GM19035 (cell line): Measurements from ENCODE around the gene EIF4E3.

Experiments
- ATAC-seq: cut with Tn5 transposase; IDR thresholded peaks from one replicate; pipeline ENCODE4 v1.9.1; 2021; ENCODE audit not compliant: unreplicated experiment

The EIF4E3 gene

DNA sequence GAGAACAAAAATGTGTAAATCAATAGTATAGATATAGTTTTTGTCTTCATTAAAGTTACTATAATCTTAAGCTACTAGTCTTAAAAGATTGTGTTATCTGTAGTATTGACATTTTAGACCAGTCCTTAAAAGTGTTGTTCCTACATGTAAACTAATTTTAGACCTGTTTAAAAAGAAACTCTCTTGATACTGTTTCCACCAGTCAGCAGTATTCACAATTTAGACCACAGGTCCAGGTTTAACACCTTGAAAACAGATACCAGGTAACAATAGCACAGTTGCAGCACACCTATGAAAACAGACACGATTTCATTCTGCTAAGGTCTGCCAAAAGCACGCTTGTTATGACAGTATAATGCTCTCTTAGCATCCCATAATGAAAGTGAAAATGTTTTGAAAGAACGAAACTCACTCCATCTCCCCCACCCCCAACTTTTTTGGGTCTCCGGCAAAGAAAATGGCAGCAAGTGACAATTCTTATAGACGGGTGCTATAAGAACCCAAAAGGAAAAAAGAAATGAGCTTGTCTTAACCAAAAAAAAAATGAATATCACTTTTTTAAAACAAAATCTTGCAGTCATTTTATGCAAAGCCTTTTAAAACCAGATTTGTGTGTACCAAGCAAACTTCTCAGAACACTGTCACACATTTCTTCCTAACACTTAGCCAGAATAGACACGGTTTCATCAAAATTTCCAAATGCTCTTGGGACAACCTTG is 1.6 kb downstream of the EIF4E3 start:
- no peak for ATAC-seq

DNA sequence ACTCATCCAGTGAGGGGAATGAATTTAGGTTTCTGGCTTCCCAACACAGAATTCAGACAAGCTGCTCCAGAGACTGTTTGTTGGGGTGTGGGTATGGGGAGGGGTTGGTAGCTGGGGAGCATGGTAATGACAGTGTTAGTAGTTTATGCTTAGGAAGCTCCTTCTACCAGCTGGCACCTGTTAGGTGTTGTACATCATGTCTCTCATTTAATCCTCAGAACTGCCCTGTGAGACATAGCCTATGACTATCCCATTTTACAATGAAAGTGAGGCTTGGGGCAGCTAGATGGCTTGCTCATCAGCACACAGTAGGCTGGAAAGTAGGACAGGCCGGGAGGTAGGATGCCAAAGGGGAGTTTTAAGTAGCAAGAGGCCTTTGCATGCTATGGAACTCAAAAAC is 2.5 kb downstream of the EIF4E3 start:
- ATAC-seq: no peak

DNA sequence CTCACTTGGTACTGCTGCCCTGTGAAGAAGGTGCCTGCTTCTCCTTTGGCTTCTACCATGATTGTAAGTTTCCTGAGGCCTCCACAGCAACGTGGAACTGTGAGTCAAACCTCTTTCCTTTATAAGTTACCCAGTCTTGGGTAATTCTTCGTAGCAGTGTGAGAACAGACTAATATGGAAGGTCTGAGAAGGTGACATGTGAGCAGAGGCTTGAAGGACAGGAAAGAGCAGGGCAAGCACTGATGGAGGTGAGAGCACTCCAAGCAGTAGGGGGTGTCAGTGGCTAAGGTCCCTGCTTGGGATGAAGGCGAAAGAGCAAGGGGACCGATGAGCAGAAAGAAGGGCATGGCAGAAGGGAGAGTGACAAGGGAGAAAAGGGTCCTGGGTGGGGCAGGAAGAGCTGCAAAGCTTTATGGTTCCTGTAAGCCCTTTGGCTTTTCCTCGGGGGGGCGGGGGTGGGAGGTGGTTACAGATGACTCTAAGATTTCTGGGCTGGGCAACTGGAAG is 3.5 kb downstream of the EIF4E3 start:
- no peak for ATAC-seq

DNA sequence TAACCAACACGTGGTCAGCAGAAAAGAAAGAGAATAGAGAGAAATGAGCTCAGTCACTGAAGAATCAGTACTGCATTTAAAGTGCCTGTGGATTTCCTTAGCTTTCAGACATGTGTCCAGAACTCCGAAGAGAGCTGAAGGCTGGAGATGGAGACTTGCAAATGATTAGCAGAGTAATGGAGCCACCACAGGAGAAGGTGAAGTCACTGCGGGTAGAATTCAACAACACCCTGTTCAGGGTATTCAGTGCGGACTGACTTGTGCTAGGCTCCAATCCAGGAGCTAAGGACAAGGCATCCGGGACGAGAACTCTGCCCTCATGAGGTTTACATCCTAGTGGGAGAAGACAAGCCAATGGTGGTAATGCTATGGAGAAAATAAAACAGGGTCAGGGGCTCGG is 4.2 kb downstream of the EIF4E3 start:
- ATAC-seq: no peak

DNA sequence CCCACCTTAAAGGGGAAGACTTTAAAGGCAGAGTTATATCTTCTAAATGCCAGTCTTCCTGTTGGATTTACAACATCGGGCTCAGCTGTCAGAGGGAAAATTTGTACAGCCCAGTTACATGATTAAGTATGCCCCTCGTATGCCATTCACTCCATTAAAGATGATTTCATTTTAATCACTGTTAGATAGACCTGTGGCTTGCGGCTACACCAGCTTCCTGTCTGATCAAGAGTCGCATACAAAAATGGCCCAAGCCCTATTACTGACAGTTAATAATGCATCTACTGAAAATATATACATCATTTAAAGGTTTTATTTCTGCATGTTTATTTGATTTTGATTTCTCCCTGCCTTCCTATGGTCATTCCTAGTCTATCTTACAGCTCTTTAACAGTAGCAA is 7.1 kb downstream of the EIF4E3 start:
- ATAC-seq: no peak

DNA sequence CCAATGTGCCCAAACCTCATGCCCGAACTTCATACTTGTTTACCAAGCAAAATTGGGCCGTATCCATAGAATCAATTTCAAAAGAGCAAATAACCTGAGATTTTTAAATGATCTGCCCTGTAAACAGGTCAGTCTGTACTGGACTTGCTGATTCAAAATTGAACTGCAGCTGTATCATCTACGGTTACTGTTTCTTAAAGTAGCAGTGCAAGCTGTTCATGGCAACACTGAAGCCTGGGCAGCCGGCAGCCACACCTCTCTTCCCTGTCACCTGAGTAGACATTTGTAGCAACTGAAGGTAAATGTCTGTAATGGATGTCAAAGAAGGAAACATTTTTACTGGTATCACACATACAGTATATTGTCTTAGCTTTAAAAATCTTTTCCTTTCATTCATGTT is 10.6 kb downstream of the EIF4E3 start:
- no peak for ATAC-seq

DNA sequence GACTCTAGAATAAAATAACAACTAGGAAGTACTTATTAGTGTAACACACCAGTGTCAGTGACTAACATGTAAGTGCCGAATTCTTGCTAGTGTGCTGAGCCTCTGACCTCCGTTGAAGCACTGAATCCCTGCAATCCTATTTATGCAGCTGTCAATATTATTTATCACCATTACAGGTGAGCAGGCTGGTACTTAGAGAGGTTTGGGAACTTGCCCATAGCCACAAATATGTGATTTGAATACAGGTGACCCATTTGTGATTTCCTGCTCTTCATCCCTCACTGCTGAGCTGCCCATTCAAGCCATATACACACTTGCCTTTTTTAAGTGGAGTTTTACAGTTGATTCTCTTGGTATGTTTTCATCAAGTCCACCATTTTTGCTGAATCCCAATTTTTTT is 12.2 kb downstream of the EIF4E3 start:
- no peak for ATAC-seq

DNA sequence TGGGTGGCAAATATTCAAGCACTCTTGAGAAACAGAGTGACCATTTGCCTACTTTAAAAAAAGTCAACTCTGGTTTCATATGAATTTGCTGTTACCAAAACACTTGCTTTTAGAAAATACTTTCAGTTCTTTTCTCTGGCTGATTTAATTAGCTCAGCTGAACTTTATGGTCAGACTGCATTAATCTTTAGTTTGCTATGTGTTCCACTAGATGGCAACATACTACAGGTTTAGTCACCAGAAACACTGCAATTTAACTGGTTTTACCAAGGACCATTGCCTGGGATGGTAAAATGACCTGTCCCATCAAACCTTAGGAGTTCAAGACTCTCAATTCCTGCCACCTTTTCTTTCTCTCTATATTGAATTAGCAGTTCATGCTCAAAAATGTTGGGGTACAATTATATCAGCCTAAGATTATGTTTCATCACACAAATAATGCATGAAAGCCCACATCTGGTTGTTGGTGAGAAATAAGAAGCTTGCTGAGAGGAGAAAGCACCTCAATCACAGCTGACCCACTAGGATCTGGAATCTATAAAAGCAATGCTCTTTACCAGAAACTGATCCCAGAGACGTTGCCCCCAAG is 14.2 kb downstream of the EIF4E3 start:
- peak; percentile 84 for ATAC-seq

DNA sequence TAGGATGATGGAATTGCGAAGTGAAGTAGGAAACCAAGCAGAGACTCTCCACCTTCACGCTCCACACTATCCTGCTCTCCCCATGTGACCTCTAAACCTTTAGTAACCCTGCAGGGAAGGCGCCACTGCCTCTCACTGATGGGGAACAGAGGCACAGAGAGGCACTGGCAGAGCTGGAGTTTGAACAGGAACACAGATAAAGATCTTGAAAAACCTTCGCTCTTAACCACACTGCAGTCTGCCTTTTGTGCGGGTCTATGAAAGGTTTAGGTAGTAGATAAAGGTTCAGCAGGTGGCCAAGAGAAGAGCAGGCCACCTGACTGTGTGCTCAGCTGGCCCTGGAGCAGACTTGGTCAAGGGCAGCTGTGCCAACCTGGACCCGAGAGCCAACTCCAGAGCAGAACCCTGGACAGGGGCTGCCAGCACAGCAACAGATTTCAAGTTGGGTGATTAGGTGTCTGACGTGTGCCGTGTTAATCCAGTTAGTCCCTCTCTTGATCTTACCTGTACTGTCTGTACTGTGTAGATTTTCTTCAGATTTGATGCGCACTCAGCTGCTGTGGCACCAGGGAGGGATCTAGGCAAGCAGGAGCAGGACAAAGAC is 15.2 kb downstream of the EIF4E3 start:
- ATAC-seq: no peak

DNA sequence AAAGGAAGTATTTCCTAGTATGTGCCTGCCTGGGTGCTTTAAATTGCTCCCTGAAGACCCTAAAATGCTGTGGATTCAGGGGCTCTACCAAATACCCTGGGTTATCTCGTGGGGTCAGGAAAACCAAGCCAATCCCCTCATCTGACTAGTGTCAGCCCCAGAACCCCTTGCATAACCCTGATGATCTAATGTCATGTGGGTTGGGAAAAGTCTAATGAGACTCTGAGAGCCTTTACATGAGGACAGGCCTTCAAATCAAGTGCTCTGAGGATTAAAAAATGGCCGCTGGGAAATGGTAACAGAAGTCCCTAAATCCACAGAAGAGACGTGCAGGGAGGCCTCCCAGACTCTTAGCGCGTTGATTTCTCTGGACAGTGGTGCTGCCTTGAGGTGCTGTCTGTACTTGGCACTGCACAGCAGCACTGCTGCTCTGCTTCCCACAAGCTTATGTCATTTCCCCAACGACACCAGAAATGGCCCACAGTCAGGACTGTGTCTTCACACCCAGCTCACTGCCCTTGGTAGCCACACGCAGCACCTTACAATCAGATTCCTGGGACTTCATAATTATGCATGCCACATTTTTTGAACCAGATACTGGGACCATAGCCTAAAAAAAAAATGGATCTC is 16.6 kb downstream of the EIF4E3 start:
- no peak for ATAC-seq

DNA sequence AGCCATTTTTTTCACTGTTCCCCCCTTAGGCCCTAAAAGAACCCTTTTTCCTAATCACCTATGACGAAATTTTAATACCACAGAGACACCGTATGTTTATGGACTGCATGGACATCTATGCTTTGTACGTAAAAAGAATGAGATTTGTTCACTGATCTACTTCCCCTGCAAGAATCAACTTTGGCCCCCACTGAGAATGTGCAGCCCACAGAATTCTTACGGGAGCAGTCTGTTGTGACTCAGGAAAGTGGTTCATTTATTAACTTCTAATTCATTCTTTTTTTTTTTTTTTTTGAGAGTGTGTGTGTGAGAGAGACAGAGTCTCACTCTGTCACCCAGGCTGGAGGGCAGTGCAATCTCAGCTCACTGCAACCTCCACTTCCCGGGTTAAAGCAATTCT is 17.6 kb downstream of the EIF4E3 start:
- no peak for ATAC-seq

DNA sequence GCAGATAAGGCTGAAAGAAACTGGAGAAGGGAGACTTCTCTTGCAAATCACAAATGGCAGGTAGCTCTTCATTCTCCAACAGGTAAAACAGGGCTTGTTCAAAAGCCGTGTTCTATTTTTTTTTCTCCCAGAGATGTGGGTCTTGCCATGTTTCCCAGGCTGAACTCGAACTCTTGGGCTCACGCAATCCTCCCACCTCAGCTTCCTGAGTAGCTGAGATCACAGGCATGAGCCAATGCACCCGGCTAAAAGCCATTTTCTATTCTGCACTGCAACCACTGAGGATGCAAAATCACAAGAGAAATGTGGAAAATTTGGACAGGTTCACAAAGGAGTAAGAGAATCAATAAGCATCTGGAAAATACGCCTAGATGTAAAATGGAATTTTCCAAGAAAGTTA is 19.5 kb downstream of the EIF4E3 start:
- ATAC-seq: no peak

DNA sequence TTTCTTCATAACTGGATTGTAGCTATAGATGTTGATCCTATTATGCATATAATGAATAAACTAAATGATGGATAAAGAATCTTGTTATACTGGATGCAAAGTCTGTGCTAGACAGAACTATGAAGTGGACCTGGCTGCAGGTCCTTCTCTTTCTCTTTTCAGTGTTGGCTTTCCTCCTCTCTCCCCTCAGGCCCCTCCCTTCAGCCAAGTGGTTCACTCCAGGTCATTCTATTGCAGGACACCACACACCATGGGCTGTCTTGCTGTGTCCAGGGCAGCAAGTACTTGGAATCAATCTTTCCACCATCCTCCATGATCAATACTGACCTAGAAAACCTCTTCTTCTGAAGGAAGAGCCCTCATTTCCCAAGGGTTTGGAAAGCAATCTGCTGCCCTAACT is 20.3 kb downstream of the EIF4E3 start:
- no peak for ATAC-seq

DNA sequence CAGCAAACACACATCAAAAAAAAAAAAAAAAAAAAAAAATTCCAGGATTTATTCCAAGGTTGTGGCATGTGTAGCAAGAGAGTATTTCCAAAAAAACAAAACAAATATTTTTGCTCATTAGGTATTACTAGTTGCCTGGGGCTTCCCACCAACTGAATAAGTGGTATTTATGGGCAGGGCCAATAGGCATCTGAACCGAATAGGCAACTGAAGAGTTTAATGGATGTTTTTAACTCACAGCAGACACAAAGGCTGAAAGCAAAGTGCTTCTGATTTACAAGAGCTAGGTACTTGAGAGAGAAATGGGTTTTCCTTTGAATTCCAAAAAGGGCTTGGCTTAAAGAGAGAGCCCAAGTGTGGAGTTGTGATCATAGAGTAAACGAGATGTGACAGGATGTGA is 21.4 kb downstream of the EIF4E3 start:
- ATAC-seq: no peak

DNA sequence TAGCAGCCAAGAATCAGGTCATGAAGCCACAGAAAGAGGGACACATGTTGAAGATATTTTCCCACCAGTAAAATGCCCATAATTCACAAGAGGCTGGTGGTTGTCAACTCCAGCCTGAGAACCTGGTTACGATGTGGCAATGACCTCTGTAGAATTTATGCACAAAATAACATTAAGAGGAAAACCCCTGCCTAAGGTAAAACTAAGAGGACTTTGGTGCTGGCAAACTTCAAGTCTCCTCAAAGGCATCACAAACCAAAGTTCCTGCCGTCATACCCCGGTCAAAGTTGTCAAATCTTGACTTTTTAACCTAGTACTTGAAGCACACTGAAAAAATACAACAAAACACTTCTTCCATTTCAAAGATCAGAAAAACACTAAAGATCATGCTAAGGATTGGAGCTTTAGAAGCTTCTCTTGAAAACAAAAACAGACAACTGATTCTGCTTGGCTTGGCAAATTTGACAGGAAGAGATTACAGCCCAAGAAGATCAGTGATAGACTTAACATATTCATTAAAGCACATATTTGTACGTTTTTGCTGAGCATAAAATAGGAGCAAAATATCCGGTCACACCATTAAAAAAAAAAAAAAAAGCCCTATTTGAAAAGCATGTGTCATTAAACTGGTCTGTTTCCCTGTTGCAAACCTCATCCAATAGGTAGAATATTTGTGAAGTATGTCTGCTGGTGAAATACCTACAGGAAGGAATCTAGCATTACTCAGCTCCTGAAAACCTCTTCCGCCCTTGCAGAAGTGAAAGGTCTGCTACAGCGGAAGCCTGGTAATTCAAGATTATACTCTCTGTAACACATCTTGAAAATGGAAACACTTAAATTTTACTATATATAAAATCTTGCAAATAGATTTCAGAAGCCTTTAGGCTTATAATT is 22.8 kb downstream of the EIF4E3 start:
- ATAC-seq: no peak

DNA sequence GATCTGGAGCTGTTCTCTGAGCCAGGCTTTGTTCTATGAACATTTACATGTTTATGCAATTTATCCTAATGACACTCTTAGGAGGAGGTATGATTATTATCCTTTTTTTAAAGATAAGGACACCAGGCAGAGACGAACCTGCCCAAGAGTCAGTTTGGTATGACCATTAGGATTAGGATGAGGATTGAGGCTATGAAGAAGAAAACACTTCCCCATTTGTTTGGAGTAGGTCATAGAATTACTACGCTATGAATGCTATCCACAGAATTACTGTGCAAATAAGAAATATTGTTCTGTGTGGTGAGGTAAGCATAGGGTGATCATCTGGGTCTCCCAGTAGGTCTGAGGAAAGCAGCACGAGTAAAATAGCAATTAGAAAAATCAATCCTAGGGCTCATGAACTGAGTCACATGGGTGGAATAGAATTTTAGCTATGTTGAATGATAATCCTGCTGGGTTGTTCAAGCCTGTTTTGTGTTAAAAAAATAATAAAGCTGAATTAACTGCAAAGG is 23.9 kb downstream of the EIF4E3 start:
- no peak for ATAC-seq

DNA sequence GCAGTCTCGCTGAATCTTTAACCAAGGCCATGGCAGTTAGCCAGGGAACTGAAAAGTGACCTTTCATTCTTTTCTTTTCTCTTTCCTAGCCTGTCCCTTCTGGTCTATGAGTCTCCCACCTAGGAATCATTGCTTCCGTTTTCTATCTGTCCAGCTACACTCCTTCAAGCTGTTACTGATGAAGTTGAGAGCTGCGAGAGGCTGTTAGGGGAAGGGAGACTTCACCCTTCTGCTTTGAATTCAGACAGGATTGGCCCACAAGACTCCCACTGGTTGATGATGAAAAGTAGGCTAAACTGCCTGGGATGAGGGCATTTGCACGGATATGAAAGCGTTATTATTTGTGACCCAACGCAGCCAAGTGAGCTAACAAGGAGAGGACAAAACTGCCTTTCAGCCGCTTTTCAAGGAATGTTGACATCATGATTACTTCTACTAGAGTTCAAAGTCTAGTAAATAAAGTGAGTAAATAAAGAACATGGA is 30.2 kb downstream of the EIF4E3 start:
- no peak for ATAC-seq

DNA sequence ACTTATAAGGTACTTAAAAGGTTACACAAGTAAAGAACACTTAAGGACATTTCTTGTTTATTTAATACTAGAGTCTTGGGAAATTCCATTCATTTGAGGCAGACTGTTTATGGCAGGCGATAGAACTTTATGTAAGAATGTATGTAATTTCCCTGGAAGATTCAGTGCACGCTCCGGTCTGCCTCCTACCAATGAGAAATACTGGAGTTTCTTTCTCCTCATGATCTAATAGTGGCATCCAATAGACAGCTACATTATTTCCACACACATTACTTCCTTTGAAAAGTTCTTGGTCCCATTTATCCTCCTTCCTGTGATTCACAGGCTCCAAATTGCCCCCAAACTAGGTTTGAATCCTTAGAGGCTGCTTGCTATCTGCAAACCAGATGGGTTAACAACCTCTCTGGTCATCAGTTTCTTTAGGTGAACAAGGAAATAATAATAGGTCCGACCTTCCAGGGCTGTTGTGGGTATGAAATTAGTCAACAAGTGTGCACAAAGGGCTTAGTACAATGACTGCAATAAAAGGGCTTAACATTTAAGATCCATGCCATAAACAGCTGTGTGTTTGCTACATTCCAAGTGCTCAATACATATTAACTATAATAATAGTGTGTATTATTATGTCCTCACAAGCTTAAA is 30.7 kb downstream of the EIF4E3 start:
- ATAC-seq: no peak

DNA sequence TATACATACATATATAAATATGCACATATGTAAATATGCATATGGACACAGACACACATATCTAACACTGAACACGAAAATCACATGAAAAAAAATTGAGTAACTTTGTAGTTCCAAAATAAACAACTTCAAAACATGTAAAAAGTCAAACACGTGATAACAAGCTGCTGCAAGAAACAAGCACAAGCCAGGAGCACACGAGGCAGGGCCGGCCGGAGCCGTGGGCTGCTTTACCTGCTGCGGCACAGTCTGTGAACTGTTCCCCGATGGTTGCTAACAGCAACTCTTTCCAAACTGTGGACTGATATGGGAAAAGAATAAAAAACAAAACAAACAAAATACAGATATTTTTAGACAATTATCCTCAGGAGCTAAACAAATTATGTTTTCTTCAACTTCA is 31.6 kb downstream of the EIF4E3 start:
- ATAC-seq: no peak

DNA sequence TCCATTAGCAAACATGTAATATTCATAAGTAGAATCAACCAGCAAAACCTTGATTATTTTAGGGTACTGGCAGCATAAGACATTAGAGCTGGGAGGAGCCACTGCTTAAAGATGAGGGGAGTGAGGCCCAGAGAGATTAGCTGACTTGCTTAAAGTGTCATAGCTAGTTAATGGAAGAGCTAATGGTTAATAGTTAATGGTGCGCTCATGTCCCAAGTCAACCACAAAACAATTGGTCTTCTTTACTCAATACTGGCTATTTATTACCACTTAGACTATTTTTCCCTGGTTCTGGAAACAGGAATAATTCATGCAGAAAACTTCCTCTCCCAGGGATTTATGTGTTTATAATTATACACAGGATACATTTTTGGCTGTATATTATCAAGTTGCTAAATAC is 33.1 kb downstream of the EIF4E3 start:
- no peak for ATAC-seq
